NB4 (cell line): ENCODE data around the gene MFN2.

Experiments used
- DNase-seq: peaks from one replicate; pipeline ENCODE4 v3.0.0; 2010; ENCODE audit warnings: low read depth
- H3K4me3 ChIP-seq: one replicate; pipeline ENCODE4 v1.5.1; 2011; ENCODE audit warnings: mild to moderate bottlenecking, low read depth, low read length, moderate library complexity
- MAX ChIP-seq: IDR thresholded peaks from 2 replicates; pipeline ENCODE4 v1.6.1; 2011; ENCODE audit warnings: low read depth, low read length
- MYC ChIP-seq: IDR thresholded peaks from 2 replicates; pipeline ENCODE4 v1.6.1; 2011; ENCODE audit warnings: low read depth, low read length
- POLR2A ChIP-seq: IDR thresholded peaks from 2 replicates; pipeline ENCODE4 v1.6.1; 2011; ENCODE audit warnings: mild to moderate bottlenecking; ENCODE audit not compliant: insufficient read length; ENCODE audit errors: extremely low read depth
- TF ChIP-seq, protein P1 (sequence below): IDR thresholded peaks from one replicate; pipeline ENCODE4 v1.5.1; 2012; ENCODE audit warnings: low read depth, low read length

The MFN2 gene

GRCh38 chr1:12052997-12053686 is 72.9 kb downstream of the MFN2 start:
- no peak for DNase-seq
- H3K4me3 ChIP-seq: no peak overlapping the region
- TF ChIP-seq, protein P1, sequence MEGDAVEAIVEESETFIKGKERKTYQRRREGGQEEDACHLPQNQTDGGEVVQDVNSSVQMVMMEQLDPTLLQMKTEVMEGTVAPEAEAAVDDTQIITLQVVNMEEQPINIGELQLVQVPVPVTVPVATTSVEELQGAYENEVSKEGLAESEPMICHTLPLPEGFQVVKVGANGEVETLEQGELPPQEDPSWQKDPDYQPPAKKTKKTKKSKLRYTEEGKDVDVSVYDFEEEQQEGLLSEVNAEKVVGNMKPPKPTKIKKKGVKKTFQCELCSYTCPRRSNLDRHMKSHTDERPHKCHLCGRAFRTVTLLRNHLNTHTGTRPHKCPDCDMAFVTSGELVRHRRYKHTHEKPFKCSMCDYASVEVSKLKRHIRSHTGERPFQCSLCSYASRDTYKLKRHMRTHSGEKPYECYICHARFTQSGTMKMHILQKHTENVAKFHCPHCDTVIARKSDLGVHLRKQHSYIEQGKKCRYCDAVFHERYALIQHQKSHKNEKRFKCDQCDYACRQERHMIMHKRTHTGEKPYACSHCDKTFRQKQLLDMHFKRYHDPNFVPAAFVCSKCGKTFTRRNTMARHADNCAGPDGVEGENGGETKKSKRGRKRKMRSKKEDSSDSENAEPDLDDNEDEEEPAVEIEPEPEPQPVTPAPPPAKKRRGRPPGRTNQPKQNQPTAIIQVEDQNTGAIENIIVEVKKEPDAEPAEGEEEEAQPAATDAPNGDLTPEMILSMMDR: no peak
- TF ChIP-seq MAX: no peak
- no peak for TF ChIP-seq POLR2A
- TF ChIP-seq MYC: no peak

DNA sequence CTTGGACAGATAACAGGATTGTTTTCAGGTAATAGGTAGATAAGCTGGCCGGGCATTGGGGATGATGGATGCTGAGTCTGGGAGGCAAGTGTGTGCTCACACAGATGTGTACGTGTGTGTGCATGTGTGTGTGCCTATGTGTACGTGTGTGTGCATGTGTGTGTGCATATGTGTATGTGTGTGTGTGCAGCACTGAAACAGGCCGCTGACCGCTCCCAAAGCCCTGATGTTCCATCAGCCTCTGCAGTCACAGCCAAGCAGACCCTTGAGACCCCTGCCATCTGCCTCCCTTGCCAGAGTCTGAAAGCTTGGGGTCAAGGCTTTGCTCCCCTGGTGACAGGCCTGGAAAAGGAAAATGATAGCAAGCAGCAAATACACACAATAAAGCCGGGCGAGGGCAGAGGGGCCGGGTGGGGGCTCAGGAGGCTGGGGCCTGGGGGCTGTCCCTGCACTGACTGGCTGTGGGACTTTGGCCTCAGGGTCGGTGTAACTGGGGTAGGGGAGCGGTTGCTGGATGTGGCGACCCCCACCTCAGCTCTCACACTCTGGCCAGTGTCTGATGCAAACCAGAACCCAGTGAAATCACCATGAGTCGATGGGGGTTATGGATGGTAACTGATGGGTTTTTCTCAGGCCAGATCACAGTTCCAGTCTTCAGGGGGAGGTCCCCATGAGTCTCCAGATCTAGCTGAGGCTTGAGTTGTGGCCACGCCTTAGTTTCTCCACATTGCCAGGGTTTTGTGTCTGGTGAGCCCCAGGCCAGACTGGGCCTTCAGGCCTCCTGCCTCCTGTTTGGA is 73.7 kb downstream of the MFN2 start:
- DNase-seq: no peak
- no peak overlapping the region for H3K4me3 ChIP-seq
- TF ChIP-seq, protein P1: no peak
- TF ChIP-seq MAX: no peak
- TF ChIP-seq POLR2A: no peak
- TF ChIP-seq MYC: no peak

GRCh38 chr1:12055259-12055658 is 75.0 kb downstream of the MFN2 start:
- TF ChIP-seq, protein P1: no peak
- TF ChIP-seq MAX (no peak), POLR2A (no peak), MYC (no peak)
- no peak for DNase-seq
- H3K4me3 ChIP-seq: no peak overlapping the region

GRCh38 chr1:12056331-12056841 is 76.1 kb downstream of the MFN2 start:
- H3K4me3 ChIP-seq: no peak overlapping the region
- TF ChIP-seq MYC (no peak), MAX (no peak), POLR2A (no peak)
- TF ChIP-seq, protein P1: no peak
- DNase-seq: no peak

GRCh38 chr1:12057382-12057781 is 77.1 kb downstream of the MFN2 start:
- peak; percentile 48 for DNase-seq
- H3K4me3 ChIP-seq: no peak overlapping the region
- TF ChIP-seq MAX (no peak), POLR2A (no peak), MYC (no peak)
- TF ChIP-seq, protein P1: no peak
